OCI-LY7 (cell line): ENCODE measurements around the gene SDHA.

Experiments used
- CTCF ChIP-seq: fragments of 200-600 bp; sonication (generic); conservative IDR thresholded peaks from 2 replicates; pipeline ENCODE4 v1.5.1; 2014; ENCODE audit warnings: mild to moderate bottlenecking, antibody characterized with exemption, low read length, moderate library complexity, mixed read lengths
- EZH2phosphoT487 ChIP-seq: fragments of 200-600 bp; sonication (generic); IDR thresholded peaks from 2 replicates; pipeline ENCODE4 v1.6.1; 2018; ENCODE audit warnings: low read depth, borderline replicate concordance, mild to moderate bottlenecking, mixed run types, antibody characterized with exemption, low read length, moderate library complexity, mixed read lengths

GRCh38 chr5:172841-173251 lies 45.3 kb upstream of the SDHA start:
- TF ChIP-seq CTCF (no peak), EZH2phosphoT487 (no peak)
